Mucosa of stomach (tissue), 1 donor: Measurements from ENCODE around the gene SENP1.

ENCODE experiments used
- H3K27me3 ChIP-seq: one replicate; pipeline ENCODE4 v1.7.0; 2013; ENCODE audit warnings: mild to moderate bottlenecking, low read length; ENCODE audit not compliant: control insufficient read depth, insufficient read depth
- H3K36me3 ChIP-seq: one replicate; pipeline ENCODE4 v1.7.0; 2013; ENCODE audit warnings: low read length; ENCODE audit not compliant: control insufficient read depth, insufficient read depth
- H3K4me1 ChIP-seq: one replicate; pipeline ENCODE4 v1.7.0; 2013; ENCODE audit warnings: mild to moderate bottlenecking, low read length; ENCODE audit not compliant: control insufficient read depth, insufficient read depth
- H3K4me3 ChIP-seq: one replicate; pipeline ENCODE4 v1.7.0; 2013; ENCODE audit warnings: low read length
- H3K9ac ChIP-seq: one replicate; pipeline ENCODE4 v1.7.0; 2013; ENCODE audit warnings: mild to moderate bottlenecking, low read length, moderate library complexity
- H3K9me3 ChIP-seq: one replicate; pipeline ENCODE4 v1.7.0; 2013; ENCODE audit warnings: mild to moderate bottlenecking, low read length, moderate library complexity; ENCODE audit not compliant: control insufficient read depth
- donor health status: Pancreatic carcinoma.

Gene SENP1

DNA sequence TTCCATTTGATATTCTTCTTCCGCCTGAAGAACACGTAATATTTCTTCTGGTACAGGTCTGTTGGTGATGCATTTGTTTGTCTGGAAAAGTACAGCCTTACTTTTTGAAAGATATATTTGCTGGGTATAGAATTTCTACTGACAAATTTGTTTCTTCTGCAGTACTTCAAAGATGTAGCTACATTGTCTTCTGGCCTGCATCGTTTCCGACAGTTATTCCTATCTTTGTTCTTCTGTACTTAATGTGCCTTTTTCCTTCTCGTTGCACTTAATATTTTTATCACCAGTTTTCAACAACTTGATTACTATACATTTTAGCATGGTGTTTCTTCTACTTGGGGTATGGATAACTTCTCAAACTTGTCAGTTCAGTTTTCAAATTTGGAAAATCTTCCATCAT, 47.1 kb downstream of the SENP1 start:
- Histone ChIP-seq H3K9ac (no peak overlapping the region), H3K36me3 (peaks cover 5% of the 10 kb centered on the region), H3K9me3 (no peaks in the 10 kb centered on the region), H3K27me3 (no peaks in the 10 kb centered on the region), H3K4me3 (no peak overlapping the region), H3K4me1 (no peaks in the 10 kb centered on the region)

DNA sequence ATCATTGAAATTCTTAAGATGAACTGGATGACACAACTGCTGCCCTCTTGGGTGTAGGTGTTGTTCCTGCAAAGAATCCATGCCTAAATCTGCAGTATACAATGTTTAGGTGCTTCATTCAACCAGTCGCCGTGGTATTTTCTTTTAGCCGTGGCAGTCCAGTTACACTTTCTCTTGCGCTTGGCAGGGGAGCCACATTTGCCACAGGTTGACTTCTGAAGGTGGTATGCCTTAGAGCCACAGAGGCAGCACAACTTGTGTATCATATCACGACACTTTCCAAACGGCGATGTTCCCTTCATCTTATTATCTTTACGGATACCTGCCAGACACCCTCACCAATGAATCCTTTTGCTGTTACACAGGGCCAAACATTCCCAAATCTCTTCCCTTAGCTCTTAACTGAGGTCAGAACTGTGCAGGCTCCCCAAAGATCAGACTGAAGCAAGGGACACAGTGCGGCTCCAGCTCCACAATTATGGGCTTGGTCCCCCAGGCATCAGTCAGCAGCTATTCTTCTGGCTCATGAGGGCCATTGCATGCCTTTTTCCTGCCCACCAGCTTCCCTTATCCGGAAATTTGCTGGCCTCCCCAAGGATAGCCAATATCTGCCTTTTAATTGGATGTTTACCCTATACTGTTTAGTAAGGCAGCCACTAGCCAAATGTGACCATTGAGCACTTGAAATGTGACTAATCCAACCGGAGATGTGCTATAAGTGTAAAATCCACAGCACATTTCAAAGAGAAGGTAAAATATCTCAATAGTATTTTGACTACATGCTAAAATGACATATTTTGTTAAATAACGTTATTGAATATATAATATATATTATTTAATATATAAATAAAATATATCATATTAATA, 50.7 kb downstream of the SENP1 start:
- Histone ChIP-seq H3K9ac (no peak overlapping the region), H3K4me1 (no peaks in the 10 kb centered on the region), H3K36me3 (no peaks in the 10 kb centered on the region), H3K4me3 (no peak overlapping the region), H3K27me3 (no peaks in the 10 kb centered on the region), H3K9me3 (no peaks in the 10 kb centered on the region)

- Histone ChIP-seq H3K4me1 (no peaks in the 10 kb centered on the region), H3K36me3 (no peaks in the 10 kb centered on the region), H3K9ac (no peak overlapping the region), H3K27me3 (no peaks in the 10 kb centered on the region), H3K9me3 (no peaks in the 10 kb centered on the region), H3K4me3 (no peak overlapping the region)
Measured at GRCh38 chr12:48053883-48054282, 52.0 kb downstream of the SENP1 start.

DNA sequence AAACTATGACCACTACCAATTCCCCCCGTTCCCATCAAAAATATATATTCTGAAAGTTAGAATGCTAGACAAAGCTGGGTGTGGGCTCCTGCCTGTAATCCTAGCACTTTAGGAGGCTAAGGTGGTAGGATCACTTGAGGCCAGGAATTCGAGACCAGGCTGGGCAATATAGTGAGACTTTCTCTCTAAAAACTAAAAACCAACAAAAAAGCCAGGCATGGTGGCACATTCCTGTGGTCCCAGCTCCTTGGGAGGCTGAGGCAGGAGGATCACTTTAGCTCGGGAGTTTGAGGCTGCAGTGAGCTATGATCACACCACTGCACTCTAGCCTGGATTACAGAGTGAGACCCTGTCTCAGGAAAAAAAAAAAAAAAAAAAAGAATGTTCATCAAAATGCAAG, 52.8 kb downstream of the SENP1 start:
- Histone ChIP-seq H3K9me3 (no peaks in the 10 kb centered on the region), H3K36me3 (no peaks in the 10 kb centered on the region), H3K9ac (no peak overlapping the region), H3K27me3 (no peaks in the 10 kb centered on the region), H3K4me1 (no peaks in the 10 kb centered on the region), H3K4me3 (no peak overlapping the region)

DNA sequence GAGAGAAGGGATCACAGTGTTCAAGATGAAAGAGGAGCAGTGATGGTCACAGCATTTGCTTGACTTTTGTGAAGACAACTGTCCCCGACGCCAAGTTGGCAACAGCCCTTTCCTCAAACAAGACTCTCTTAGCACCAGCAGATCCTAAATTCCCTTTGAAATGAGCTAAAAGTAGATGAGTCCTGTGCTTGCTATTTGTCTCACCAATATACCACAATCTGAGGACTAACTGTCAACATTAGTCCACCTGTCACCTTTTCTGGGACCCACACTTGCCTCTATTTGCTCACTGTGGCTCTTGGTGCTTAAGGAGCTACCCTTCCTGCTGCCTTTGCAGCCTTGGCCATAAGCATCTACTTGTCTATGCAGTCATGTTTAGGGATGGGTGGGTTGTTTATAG, 54.2 kb downstream of the SENP1 start:
- Histone ChIP-seq H3K4me1 (no peaks in the 10 kb centered on the region), H3K4me3 (no peak overlapping the region), H3K36me3 (no peaks in the 10 kb centered on the region), H3K27me3 (no peaks in the 10 kb centered on the region), H3K9ac (no peak overlapping the region), H3K9me3 (no peaks in the 10 kb centered on the region)

- Histone ChIP-seq H3K4me1 (no peaks in the 10 kb centered on the region), H3K27me3 (no peaks in the 10 kb centered on the region), H3K4me3 (no peak overlapping the region), H3K9me3 (no peaks in the 10 kb centered on the region), H3K36me3 (no peaks in the 10 kb centered on the region), H3K9ac (no peak overlapping the region)
Measured at GRCh38 chr12:48050174-48050573, 55.7 kb downstream of the SENP1 start.

DNA sequence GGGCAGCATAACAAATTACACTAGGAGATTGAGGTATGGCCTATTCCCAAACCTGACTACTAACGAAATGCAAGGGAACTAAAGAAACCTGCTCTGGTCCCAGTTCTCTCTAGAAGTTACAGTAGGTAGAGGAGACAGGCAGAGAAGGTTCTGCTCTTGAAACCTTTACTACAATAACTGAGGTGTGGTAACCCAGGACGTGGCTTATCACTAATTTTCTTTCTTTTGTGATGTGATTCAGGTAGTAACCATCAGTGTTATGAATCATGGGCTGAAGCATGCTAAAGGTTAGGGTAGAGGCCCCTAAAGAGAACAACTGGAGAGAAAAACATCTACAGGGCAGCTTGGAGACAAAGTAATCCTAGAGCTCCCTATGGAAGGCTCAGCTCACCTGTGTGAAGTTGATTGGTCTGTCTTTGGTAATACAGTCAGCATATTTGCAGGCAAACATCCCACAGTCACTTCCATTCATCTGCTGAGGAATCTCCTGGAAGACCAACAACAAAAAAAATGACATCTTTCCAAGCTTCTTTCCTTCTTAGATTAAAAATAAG, 59.8 kb downstream of the SENP1 start:
- Histone ChIP-seq H3K4me1 (no peaks in the 10 kb centered on the region), H3K9ac (no peak overlapping the region), H3K36me3 (no peaks in the 10 kb centered on the region), H3K4me3 (no peak overlapping the region), H3K9me3 (no peaks in the 10 kb centered on the region), H3K27me3 (no peaks in the 10 kb centered on the region)

DNA sequence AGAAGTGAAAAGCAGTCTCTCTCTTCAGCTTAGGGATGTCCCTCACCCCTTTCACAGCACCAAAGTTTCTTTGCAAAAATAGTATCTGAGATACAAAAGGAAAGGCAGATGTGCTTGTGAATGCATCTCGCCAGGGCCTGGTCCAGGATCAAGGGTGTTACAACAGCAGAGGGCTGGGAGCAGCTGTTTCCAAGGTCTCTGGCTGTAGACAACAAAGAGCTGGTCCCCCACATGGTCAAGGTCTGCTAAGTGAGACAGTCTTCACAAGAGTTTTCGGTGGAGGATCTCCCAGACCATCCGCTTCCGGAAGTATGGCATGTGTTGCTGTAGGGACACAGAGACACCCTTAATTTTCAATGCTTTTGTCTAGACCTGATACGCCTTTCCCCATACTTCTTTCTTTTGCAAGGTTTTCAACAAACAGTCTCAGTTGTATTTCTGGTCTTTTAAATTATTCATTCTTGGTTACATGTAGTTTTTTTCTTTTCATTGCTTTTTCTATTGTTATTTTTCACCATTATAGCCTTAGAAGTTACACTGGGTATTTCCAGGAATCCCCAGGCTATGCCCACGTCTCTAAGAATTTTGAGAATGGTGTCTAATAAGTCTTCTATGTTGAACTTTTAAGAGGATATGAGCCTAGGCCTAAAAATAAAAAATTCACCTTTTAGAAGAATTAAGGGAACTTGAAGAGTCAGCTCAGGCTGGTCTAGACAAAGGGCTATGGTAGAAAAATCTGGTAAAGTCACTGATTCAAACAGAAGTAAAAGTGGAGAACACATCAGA, 60.6 kb downstream of the SENP1 start:
- Histone ChIP-seq H3K27me3 (no peaks in the 10 kb centered on the region), H3K9me3 (no peaks in the 10 kb centered on the region), H3K9ac (no peak overlapping the region), H3K4me3 (no peak overlapping the region), H3K4me1 (no peaks in the 10 kb centered on the region), H3K36me3 (no peaks in the 10 kb centered on the region)

- Histone ChIP-seq H3K36me3 (no peaks in the 10 kb centered on the region), H3K4me3 (no peak overlapping the region), H3K9me3 (no peaks in the 10 kb centered on the region), H3K4me1 (no peaks in the 10 kb centered on the region), H3K27me3 (no peaks in the 10 kb centered on the region), H3K9ac (no peak overlapping the region)
Measured at GRCh38 chr12:48044396-48044795, 61.5 kb downstream of the SENP1 start.

- no peaks in the 10 kb centered on the region for H3K9me3 ChIP-seq
- H3K4me3 ChIP-seq: no peak overlapping the region
- no peaks in the 10 kb centered on the region for H3K36me3 ChIP-seq
- no peaks in the 10 kb centered on the region for H3K4me1 ChIP-seq
- H3K27me3 ChIP-seq: no peaks in the 10 kb centered on the region
- no peak overlapping the region for H3K9ac ChIP-seq
Measured at GRCh38 chr12:48043771-48044170, 62.1 kb downstream of the SENP1 start.

- no peaks in the 10 kb centered on the region for H3K36me3 ChIP-seq
- no peaks in the 10 kb centered on the region for H3K9me3 ChIP-seq
- no peaks in the 10 kb centered on the region for H3K4me1 ChIP-seq
- H3K27me3 ChIP-seq: no peaks in the 10 kb centered on the region
- H3K4me3 ChIP-seq: no peak overlapping the region
- no peak overlapping the region for H3K9ac ChIP-seq
Measured at GRCh38 chr12:48041591-48042423, 64.1 kb downstream of the SENP1 start.
